Calu3 (cell line): ENCODE results near the gene RBM45. TPM values are rescaled to one million over a fixed set of nuclear protein-coding genes. Genes with fewer than 3 reads are reported as not detected.

Experiments used
- BruUV-seq: library from RNA; stranded (reverse); fragments of 400-500 nt; replicated peaks from 2 replicates; lab custom pipeline; 2021; lab: Mats Ljungman, UMichigan
- CTCF ChIA-PET: fragments of 300-600 bp; sonication (Branson Sonifier 250); formaldehyde crosslinking; loops from one replicate; lab custom pipeline; 2022; ENCODE audit warnings: antibody characterized with exemption; lab: Charles Lee
- DNase-seq: peaks from one replicate; pipeline ENCODE4 v3.0.0; 2022
- H3K27ac Mint-ChIP-seq: one replicate; pipeline ENCODE4 v1.8.0; 2022; ENCODE audit warnings: mixed read lengths; ENCODE audit not compliant: unreplicated experiment
- H3K27me3 Mint-ChIP-seq: one replicate; pipeline ENCODE4 v1.8.0; 2022; ENCODE audit warnings: mixed read lengths; ENCODE audit not compliant: unreplicated experiment
- H3K36me3 Mint-ChIP-seq: one replicate; pipeline ENCODE4 v1.8.0; 2022; ENCODE audit warnings: mild to moderate bottlenecking, moderate library complexity, mixed read lengths; ENCODE audit not compliant: insufficient read depth, unreplicated experiment
- H3K4me1 Mint-ChIP-seq: one replicate; pipeline ENCODE4 v1.8.0; 2022; ENCODE audit warnings: mild to moderate bottlenecking, low read depth, mixed read lengths; ENCODE audit not compliant: unreplicated experiment
- H3K4me3 Mint-ChIP-seq: one replicate; pipeline ENCODE4 v1.8.0; 2022; ENCODE audit warnings: mild to moderate bottlenecking, low read depth, moderate library complexity, mixed read lengths; ENCODE audit not compliant: unreplicated experiment
- H3K9me3 Mint-ChIP-seq: one replicate; pipeline ENCODE4 v1.8.0; 2022; ENCODE audit warnings: low read depth, mixed read lengths; ENCODE audit not compliant: unreplicated experiment
- intact Hi-C: fragments of 100-400 bp; cut with micrococcal nuclease; formaldehyde crosslinking; loops from one replicate; pipeline ENCODE4 v1.10.0; 2022; ENCODE audit not compliant: unreplicated experiment
- total RNA-seq: library from RNA; stranded (reverse); gene quantifications from 2 replicates; pipeline ENCODE4 v1.2.3, GENCODE V29; 2022
- TF ChIP-seq, protein P1 (sequence below): fragments of 200-600 bp; IDR thresholded peaks from one replicate; pipeline ENCODE4 v1.8.0; 2022; ENCODE audit warnings: antibody characterized with exemption; ENCODE audit not compliant: unreplicated experiment

Gene RBM45
- total RNA-seq, 1 experiment from 2014 or later, result 11.5 TPM

DNA sequence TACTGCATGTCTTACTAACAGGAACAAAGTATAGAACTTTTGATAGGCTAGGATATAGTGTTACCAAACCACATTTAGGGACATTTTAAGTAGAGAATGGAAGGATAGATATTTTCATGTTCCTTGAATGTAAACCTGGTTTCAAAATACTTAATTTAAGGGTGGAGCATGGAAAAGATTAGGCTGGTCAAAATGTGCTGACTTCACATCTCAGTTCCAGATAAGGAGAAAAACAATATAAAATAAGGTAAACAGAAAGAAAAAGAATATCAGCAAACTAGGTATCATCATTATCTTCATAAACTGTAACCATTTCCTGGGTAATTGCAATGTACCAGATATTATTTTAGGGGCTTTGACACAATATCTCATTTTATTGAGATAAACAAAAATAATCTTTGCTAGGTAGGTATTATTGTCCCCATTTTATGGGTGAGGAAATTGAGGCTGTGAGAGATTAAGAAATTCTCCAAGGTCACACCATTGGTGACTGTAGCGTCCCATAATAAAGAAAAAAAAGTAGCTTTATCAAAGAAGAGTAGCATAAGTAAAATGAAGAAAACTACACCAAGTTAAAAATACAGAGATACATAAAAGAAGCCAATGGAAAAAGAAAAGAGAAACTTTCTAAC, 43.3 kb upstream of the RBM45 start:
- Mint-ChIP-seq H3K9me3 (no peaks in the 10 kb centered on the region), H3K27ac (no peak overlapping the region), H3K4me1 (peaks cover 34% of the 10 kb centered on the region), H3K36me3 (peaks cover 15% of the 10 kb centered on the region), H3K27me3 (no peaks in the 10 kb centered on the region), H3K4me3 (no peak overlapping the region)
- BruUV-seq, result no TSS peak
- TF ChIP-seq, protein P1, sequence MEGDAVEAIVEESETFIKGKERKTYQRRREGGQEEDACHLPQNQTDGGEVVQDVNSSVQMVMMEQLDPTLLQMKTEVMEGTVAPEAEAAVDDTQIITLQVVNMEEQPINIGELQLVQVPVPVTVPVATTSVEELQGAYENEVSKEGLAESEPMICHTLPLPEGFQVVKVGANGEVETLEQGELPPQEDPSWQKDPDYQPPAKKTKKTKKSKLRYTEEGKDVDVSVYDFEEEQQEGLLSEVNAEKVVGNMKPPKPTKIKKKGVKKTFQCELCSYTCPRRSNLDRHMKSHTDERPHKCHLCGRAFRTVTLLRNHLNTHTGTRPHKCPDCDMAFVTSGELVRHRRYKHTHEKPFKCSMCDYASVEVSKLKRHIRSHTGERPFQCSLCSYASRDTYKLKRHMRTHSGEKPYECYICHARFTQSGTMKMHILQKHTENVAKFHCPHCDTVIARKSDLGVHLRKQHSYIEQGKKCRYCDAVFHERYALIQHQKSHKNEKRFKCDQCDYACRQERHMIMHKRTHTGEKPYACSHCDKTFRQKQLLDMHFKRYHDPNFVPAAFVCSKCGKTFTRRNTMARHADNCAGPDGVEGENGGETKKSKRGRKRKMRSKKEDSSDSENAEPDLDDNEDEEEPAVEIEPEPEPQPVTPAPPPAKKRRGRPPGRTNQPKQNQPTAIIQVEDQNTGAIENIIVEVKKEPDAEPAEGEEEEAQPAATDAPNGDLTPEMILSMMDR, result no peak
- DNase-seq, result no peak
- intact Hi-C loops, result loop anchor here (5.0 kb wide), 1 partner anchor 87 kb away; no protein-coding TSS in a partner anchor
- CTCF ChIA-PET, result interaction anchor here (1.1 to 1.4 kb wide), 2 partner anchors 86 to 269 kb away, joined by 3 read pairs; no protein-coding TSS in a partner anchor

DNA sequence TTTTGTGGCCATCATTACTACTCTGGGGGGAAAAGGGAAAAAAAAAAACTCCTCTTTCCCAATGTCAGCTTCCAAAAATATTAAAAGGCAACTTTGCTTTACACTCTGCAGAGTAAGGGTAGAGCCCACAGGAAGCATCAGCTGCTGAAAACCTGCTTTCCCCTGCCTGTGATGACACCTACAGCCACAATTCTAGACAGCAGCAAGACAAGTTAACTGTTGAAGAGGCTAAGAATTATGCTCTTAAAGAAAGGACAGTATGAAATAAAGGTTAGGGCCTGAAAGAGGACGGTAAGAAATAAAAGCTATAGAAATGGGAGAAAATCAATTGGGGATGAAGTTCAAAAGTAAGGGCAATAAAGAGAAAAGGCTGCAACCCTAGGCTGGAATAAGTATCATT, 42.7 kb upstream of the RBM45 start:
- TF ChIP-seq, protein P1, result no peak
- no peak overlapping the region for H3K4me3 Mint-ChIP-seq
- H3K4me1 Mint-ChIP-seq, result peaks cover 40% of the 10 kb centered on the region
- no peak overlapping the region for H3K27ac Mint-ChIP-seq
- no peaks in the 10 kb centered on the region for H3K9me3 Mint-ChIP-seq
- CTCF ChIA-PET, result interaction anchor here (1.1 to 1.4 kb wide), 2 partner anchors 86 to 270 kb away, joined by 3 read pairs; no protein-coding TSS in a partner anchor
- H3K36me3 Mint-ChIP-seq, result peaks cover 21% of the 10 kb centered on the region
- no TSS peak for BruUV-seq
- DNase-seq, result no peak
- H3K27me3 Mint-ChIP-seq, result no peaks in the 10 kb centered on the region
- intact Hi-C loops, result loop anchor here (5.0 kb wide), 1 partner anchor 87 kb away; no protein-coding TSS in a partner anchor

DNA sequence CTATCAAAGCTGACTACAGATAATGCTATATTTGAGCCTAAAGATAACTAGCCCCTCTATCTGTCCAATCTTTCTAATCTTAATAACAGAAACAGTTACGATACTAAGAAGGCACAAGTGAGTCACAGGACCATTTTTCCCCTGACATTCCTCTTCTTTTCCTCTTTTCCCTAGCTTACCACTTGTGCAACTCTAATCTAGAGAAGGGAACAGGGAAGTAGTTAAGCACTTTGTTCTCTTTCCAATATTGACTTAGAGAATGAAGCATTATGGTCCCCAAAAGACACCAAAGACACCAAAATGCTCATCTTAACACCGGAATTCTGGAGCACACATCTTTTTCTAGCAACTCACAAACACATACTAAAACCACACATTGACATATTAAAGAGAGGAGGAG, 41.4 kb upstream of the RBM45 start:
- peaks cover 48% of the 10 kb centered on the region for H3K4me1 Mint-ChIP-seq

DNA sequence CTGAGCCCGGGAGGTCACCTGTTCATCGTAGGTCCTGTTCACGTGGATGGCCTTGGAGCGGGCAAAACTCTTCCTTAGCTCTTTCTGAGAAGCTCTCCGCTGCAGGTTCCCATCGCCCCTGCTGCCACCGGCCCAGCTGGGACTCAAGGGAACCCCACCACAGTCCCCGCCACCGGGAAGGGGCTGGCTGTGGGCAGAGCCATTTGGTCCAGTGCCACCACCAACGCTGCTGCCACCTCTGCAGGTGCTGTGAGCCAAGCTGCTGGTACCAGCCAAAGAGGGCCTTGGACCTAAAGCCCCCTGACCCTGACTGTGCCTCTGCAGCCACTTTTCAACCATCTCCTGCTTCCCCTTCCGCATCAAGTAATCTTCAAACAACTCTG, 40.2 kb upstream of the RBM45 start:
- no peak for DNase-seq
- no peaks in the 10 kb centered on the region for H3K9me3 Mint-ChIP-seq
- intact Hi-C loops, result loop anchor here (5.0 kb wide), 1 partner anchor 165 kb away; no protein-coding TSS in a partner anchor
- no peaks in the 10 kb centered on the region for H3K27me3 Mint-ChIP-seq
- no TSS peak for BruUV-seq
- peak overlapping the region; percentile 83 for H3K4me3 Mint-ChIP-seq
- TF ChIP-seq, protein P1, result no peak
- H3K27ac Mint-ChIP-seq, result peak overlapping the region; percentile 45
- H3K4me1 Mint-ChIP-seq, result peaks cover 48% of the 10 kb centered on the region
- CTCF ChIA-PET, result no interaction called here
- H3K36me3 Mint-ChIP-seq, result peaks cover 26% of the 10 kb centered on the region

More for the DNA sequence above, 41.4 kb upstream of the RBM45 start:
- TF ChIP-seq, protein P1, result no peak
- BruUV-seq, result TSS peak; percentile 45
- no peak for DNase-seq
- CTCF ChIA-PET, result no interaction called here
- Mint-ChIP-seq H3K36me3 (peaks cover 26% of the 10 kb centered on the region), H3K27me3 (no peaks in the 10 kb centered on the region), H3K4me3 (peak overlapping the region; percentile 2), H3K27ac (no peak overlapping the region), H3K9me3 (no peaks in the 10 kb centered on the region)
- intact Hi-C loops, result loop anchor here (5.0 kb wide), 1 partner anchor 164 kb away; no protein-coding TSS in a partner anchor
